OCI-LY7 (cell line): ENCODE measurements around the gene PLEKHS1. TPM values are rescaled to one million over a fixed set of nuclear protein-coding genes. Genes with fewer than 3 reads are reported as not detected.

Source experiments
- BruUV-seq: library from RNA; stranded (reverse); fragments of 400-500 nt; replicated peaks from 2 replicates; lab custom pipeline; 2021; lab: Mats Ljungman, UMichigan
- CTCF ChIA-PET: fragments of 300-600 bp; sonication (Branson Sonifier 250); formaldehyde crosslinking; loops from one replicate; lab custom pipeline; 2022; ENCODE audit warnings: antibody characterized with exemption; ENCODE audit not compliant: unreplicated experiment; lab: Charles Lee
- POLR2A ChIA-PET: fragments of 300-600 bp; sonication (Branson Sonifier 250); formaldehyde crosslinking; loops from one replicate; lab custom pipeline; 2022; ENCODE audit warnings: antibody characterized with exemption; lab: Charles Lee
- DNase-seq: peaks from one replicate; pipeline ENCODE4 v3.0.0-alpha.2; 2015; ENCODE audit warnings: low spot score
- H2AFZ ChIP-seq: fragments of 200-600 bp; sonication (generic), shearing (Covaris generic); 2 replicates; pipeline ENCODE4 v1.6.1; 2014; ENCODE audit warnings: mild to moderate bottlenecking, antibody characterized with exemption, low read length, moderate library complexity
- H3K27ac ChIP-seq: fragments of 200-600 bp; sonication (generic); 2 replicates; pipeline ENCODE4 v1.5.1; 2014; ENCODE audit warnings: mixed run types, low read depth, mild to moderate bottlenecking, moderate library complexity, low read length, inconsistent platforms; ENCODE audit not compliant: poor library complexity, severe bottlenecking
- H3K36me3 ChIP-seq: fragments of 200-600 bp; sonication (generic); 2 replicates; pipeline ENCODE4 v1.6.1; 2014; ENCODE audit warnings: mild to moderate bottlenecking, antibody characterized with exemption, low read length, moderate library complexity, mixed read lengths; ENCODE audit not compliant: insufficient read depth
- H3K4me1 ChIP-seq: fragments of 200-600 bp; sonication (generic); 2 replicates; pipeline ENCODE4 v1.5.1; 2014; ENCODE audit warnings: mild to moderate bottlenecking, low read length; ENCODE audit not compliant: insufficient read depth, poor library complexity, severe bottlenecking
- H3K4me2 ChIP-seq: fragments of 200-600 bp; sonication (generic); 2 replicates; pipeline ENCODE4 v1.6.1; 2014; ENCODE audit warnings: mild to moderate bottlenecking, low read length
- H3K4me3 ChIP-seq: fragments of 200-600 bp; sonication (generic); 2 replicates; pipeline ENCODE4 v1.5.1; 2014; ENCODE audit warnings: mild to moderate bottlenecking, low read depth, low read length; ENCODE audit not compliant: poor library complexity, severe bottlenecking
- H3K79me2 ChIP-seq: fragments of 200-600 bp; sonication (generic); 2 replicates; pipeline ENCODE4 v1.6.1; 2016; ENCODE audit warnings: low read depth, mild to moderate bottlenecking, low read length, moderate library complexity, mixed read lengths; ENCODE audit not compliant: insufficient read depth
- H3K9me2 ChIP-seq: fragments of 200-600 bp; sonication (generic); 2 replicates; pipeline ENCODE4 v1.6.1; 2016; ENCODE audit warnings: mild to moderate bottlenecking, low read length, mixed read lengths; ENCODE audit not compliant: insufficient read depth
- H3K9me3 ChIP-seq: fragments of 200-600 bp; sonication (generic); 2 replicates; pipeline ENCODE4 v1.6.1; 2014; ENCODE audit warnings: mild to moderate bottlenecking, mixed run types, low read length, mixed read lengths
- H4K20me1 ChIP-seq: fragments of 200-600 bp; sonication (generic); 2 replicates; pipeline ENCODE4 v1.6.1; 2014; ENCODE audit warnings: mild to moderate bottlenecking, antibody characterized with exemption, low read length, moderate library complexity, mixed read lengths; ENCODE audit not compliant: insufficient read depth
- EZH2phosphoT487 ChIP-seq: fragments of 200-600 bp; sonication (generic); IDR thresholded peaks from 2 replicates; pipeline ENCODE4 v1.6.1; 2018; ENCODE audit warnings: low read depth, borderline replicate concordance, mild to moderate bottlenecking, mixed run types, antibody characterized with exemption, low read length, moderate library complexity, mixed read lengths
- intact Hi-C: fragments of 100-400 bp; cut with micrococcal nuclease; formaldehyde crosslinking; loops from one replicate; pipeline ENCODE4 v1.10.0; 2022; ENCODE audit not compliant: unreplicated experiment
- total RNA-seq, 2 experiments: library from RNA; depleted of rRNA in 1 of 2; stranded (reverse); fragments of >200 nt in 1 of 2; shearing (Covaris generic) in 1 of 2; gene quantifications; 2 replicates each; pipeline ENCODE4 v1.2.3, GENCODE V29; 2014 to 2022
- TF ChIP-seq, protein P1 (sequence below): fragments of 200-600 bp; sonication (generic); conservative IDR thresholded peaks from 2 replicates; pipeline ENCODE4 v1.5.1; 2014; ENCODE audit warnings: mild to moderate bottlenecking, antibody characterized with exemption, low read length, moderate library complexity, mixed read lengths

The PLEKHS1 gene
- total RNA-seq, 2 experiments from 2014 or later: not detected

DNA sequence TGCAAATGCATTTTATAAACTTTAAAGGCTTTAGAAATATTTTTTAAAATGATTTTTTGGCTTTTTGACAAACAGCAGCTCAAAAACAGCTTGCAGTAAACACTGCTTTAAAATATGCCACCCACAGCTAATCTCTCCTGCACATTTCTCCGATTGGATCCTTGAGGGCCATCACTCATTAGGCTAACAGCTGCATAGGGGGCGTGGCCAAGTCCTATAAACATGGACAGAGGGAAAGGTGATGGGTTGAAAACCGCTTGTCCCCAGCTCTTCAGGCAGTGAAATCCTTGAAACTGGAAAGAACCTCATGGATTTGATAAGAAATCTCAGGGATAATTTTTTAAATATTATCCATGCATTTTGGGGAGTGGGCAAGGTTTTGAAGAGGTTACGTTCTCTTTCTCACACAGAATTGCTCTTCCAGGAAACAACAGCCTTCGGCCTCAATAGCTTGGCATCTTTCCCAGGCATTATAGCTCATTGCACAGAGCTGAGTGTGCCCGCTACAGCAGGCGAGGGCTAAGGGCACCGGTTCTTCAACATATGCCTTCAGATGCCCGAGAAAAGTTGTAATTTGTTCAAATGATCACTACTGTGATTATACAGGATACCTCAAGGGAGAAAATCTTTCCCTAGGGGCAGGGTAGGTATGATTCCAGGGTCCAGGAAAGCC is 1.7 kb downstream of the PLEKHS1 start:
- BruUV-seq: no TSS peak
- ChIA-PET POLR2A (interaction anchor here (0.6 kb wide), 1 partner anchor 252 kb away, joined by 3 read pairs; no protein-coding TSS in a partner anchor), CTCF (no interaction called here)

DNA sequence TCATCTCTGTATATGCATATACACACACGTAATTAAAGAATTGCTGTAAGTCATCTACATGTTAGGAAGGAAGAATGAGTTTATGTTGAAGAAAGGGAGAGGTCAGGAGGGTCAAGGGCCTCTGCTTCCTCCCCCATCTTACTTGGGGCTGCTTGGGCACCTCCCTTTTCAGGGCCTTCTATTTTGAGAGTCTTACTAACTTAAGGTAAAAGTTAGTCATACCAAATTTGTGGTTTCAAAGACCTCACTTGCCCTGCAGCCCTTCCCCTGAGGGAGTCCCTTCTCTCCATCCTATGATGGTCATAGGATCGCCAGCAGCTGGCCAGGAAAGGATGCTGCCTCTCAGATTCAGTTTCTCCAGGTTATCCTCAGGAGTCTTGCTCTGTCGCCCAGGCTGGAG is 2.6 kb downstream of the PLEKHS1 start:
- TF ChIP-seq, protein P1, sequence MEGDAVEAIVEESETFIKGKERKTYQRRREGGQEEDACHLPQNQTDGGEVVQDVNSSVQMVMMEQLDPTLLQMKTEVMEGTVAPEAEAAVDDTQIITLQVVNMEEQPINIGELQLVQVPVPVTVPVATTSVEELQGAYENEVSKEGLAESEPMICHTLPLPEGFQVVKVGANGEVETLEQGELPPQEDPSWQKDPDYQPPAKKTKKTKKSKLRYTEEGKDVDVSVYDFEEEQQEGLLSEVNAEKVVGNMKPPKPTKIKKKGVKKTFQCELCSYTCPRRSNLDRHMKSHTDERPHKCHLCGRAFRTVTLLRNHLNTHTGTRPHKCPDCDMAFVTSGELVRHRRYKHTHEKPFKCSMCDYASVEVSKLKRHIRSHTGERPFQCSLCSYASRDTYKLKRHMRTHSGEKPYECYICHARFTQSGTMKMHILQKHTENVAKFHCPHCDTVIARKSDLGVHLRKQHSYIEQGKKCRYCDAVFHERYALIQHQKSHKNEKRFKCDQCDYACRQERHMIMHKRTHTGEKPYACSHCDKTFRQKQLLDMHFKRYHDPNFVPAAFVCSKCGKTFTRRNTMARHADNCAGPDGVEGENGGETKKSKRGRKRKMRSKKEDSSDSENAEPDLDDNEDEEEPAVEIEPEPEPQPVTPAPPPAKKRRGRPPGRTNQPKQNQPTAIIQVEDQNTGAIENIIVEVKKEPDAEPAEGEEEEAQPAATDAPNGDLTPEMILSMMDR: no peak
- no peak for TF ChIP-seq EZH2phosphoT487
- Histone ChIP-seq H3K79me2 (no peaks in the 10 kb centered on the region), H3K4me3 (no peak overlapping the region), H3K9me3 (no peaks in the 10 kb centered on the region), H2AFZ (no peak overlapping the region), H3K4me2 (no peak overlapping the region), H3K27ac (no peak overlapping the region), H3K9me2 (no peaks in the 10 kb centered on the region), H4K20me1 (no peaks in the 10 kb centered on the region), H3K4me1 (no peaks in the 10 kb centered on the region), H3K36me3 (no peaks in the 10 kb centered on the region)
- intact Hi-C loops: no loop called here
- no peak for DNase-seq
- CTCF ChIA-PET: no interaction called here
- BruUV-seq: no TSS peak
- POLR2A ChIA-PET: no interaction called here

More for the DNA sequence above, 1.7 kb downstream of the PLEKHS1 start:
- TF ChIP-seq, protein P1: no peak
- Histone ChIP-seq H3K79me2 (no peaks in the 10 kb centered on the region), H2AFZ (no peak overlapping the region), H3K4me3 (no peak overlapping the region), H4K20me1 (no peaks in the 10 kb centered on the region), H3K4me1 (no peaks in the 10 kb centered on the region), H3K9me2 (no peaks in the 10 kb centered on the region), H3K9me3 (no peaks in the 10 kb centered on the region), H3K27ac (no peak overlapping the region), H3K36me3 (no peaks in the 10 kb centered on the region), H3K4me2 (no peak overlapping the region)
- no peak for DNase-seq
- intact Hi-C loops: no loop called here

DNA sequence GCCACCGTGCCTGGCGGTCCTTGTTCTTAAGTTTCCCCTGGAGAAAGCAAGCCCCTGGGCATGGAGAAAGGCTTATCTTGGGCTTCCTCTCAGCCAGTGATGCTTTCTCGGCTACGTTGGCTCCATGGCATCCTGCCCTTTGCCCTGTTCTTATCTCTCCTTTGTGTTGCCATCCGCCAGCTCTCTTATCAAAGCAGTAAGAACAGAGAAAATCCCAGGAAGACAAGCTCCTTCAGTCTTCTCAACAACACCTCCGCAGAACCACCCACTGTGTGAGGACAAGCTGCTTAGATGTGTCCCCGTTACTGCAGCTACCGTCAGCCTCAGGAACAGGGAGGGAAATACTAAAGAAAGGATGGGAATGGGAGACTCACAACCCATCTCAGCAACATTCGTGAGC is 3.3 kb downstream of the PLEKHS1 start:
- H3K4me1 ChIP-seq: no peaks in the 10 kb centered on the region
- BruUV-seq: no TSS peak
- no peak overlapping the region for H2AFZ ChIP-seq
- H3K27ac ChIP-seq: no peak overlapping the region
- TF ChIP-seq, protein P1: no peak
- TF ChIP-seq EZH2phosphoT487: no peak
- no peak overlapping the region for H3K4me2 ChIP-seq
- ChIA-PET POLR2A (no interaction called here), CTCF (no interaction called here)
- H3K36me3 ChIP-seq: no peaks in the 10 kb centered on the region
- DNase-seq: no peak
- no peaks in the 10 kb centered on the region for H3K79me2 ChIP-seq
- intact Hi-C loops: no loop called here
- no peak overlapping the region for H3K4me3 ChIP-seq
- H4K20me1 ChIP-seq: no peaks in the 10 kb centered on the region
- H3K9me3 ChIP-seq: no peaks in the 10 kb centered on the region
- H3K9me2 ChIP-seq: no peaks in the 10 kb centered on the region
